Measurements from ENCODE around the gene PRKCD. TPM values are rescaled to one million over a fixed set of nuclear protein-coding genes. Genes with fewer than 3 reads are reported as not detected.

Gene PRKCD
- total and polyA plus RNA-seq, 2 of the 4 experiments (the other 2 are of a cell fraction) = 4.3 to 19.0 TPM

DNA sequence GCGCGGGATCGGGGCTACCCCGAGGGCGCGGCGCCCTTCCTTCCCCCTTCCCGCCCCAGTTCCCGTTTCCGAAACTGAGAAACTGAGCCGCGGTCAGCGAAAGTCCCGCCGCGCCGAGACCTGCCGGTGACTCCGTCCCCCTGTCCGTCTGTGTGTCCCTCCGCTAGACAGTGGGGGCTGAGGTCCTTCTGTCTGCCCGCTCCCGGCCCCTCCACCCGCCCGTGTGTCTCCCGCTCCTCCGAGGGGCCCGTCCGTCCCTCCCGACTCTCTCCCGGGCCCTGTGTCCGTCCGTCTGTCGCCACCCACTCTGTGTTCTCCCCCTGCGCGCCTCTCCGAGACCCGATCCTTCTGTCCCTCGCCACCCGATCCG, 426 bp downstream of the PRKCD start:
- 0 out of 2 replicates have a peak, but pooled peaks cover 2% of the 10 kb centered on the region for H3K36me3 ChIP-seq (ENCODE audit: control insufficient read depth, insufficient read depth, low read length)
- H2BK120ac ChIP-seq (ENCODE audit: low read depth, low read length) = peak overlapping the region; percentile 13; the same call in 1 of the 2 replicates
- peaks cover 12 to 35% of the 10 kb centered on the region in 2 experiments; a peak in 3 of 4 replicates for H3K79me1 ChIP-seq (ENCODE audit: low read depth in 1 of 2, low read length in 2 of 2)
- H3K56ac ChIP-seq (ENCODE audit: extremely low read depth, insufficient read depth, low read length) = no peak overlapping the region; the same call in 1 of the 2 replicates
- 2% methylated on average over 13 of the region's 41 CpGs; no CpG with 5 or more reads in 1 of the 2 experiments for WGBS, 2 experiments (ENCODE audit: extremely low coverage in 2 of 2, insufficient read length in 1 of 2)
- peak; percentile 25 for ATAC-seq (ENCODE audit: low read depth)
- in situ Hi-C loops (cut with MboI; ENCODE audit: low sequenced_read_pairs) (no loop called here), dilution Hi-C loops (cut with HindIII; ENCODE audit: low sequenced_read_pairs, unreplicated experiment) (no loop called here), intact Hi-C loops (cut with micrococcal nuclease) (loop anchor here (2.0 kb wide), 1 partner anchor 35 kb away; no protein-coding TSS in a partner anchor)
- H3K23ac ChIP-seq (ENCODE audit: low read depth, low read length) = peak overlapping the region; percentile 88
- no peak for DNase-seq
- ChIA-PET POLR2A (ENCODE audit: unreplicated experiment) (no interaction called here), CTCF (no interaction called here)
- TF ChIP-seq CHD1 (IDR thresholded peaks at IDR 0.05; ENCODE audit: low read depth, low read length) (no peak), NFE2L2 (IDR thresholded peaks at IDR 0.05; ENCODE audit: low read depth, low read length) (no peak)
- H3K14ac ChIP-seq (replicated peaks; ENCODE audit: low read depth, low read length) = peak overlapping the region; percentile 74; the same call in 1 of the 2 replicates
- H4K91ac ChIP-seq (ENCODE audit: insufficient read depth, low read depth, low read length) = no peak overlapping the region
- H2BK20ac ChIP-seq (ENCODE audit: low read depth, low read length) = no peak overlapping the region
- H3K4me2 ChIP-seq (ENCODE audit: low read depth, low read length) = peak overlapping the region; percentile 57
- peak overlapping the region; percentile 94 for H2AFZ ChIP-seq (replicated peaks; ENCODE audit: low read length, poor library complexity)
- peaks cover 14% of the 10 kb centered on the region for H3K9me1 ChIP-seq (ENCODE audit: insufficient read depth, low read length)
- peak overlapping the region in 1 of 2 experiments; percentile 61; a peak in 1 of 4 replicates for H4K8ac ChIP-seq (ENCODE audit: low read depth in 2 of 2, low read length in 2 of 2)
- H2AK9ac ChIP-seq (replicated peaks; ENCODE audit: low read depth, low read length, poor library complexity) = peak overlapping the region; percentile 93
- peak overlapping the region; percentile 51; the same call in 1 of the 2 replicates for H3K27ac ChIP-seq (ENCODE audit: insufficient read depth, low read length)
- H2AK5ac ChIP-seq (ENCODE audit: low read depth, low read length) = no peak overlapping the region
- no peaks in the 10 kb centered on the region for H3K9me3 ChIP-seq (ENCODE audit: control insufficient read depth, insufficient read depth, low read length)
- peak overlapping the region; percentile 1; the same call in 1 of the 2 replicates for H3K18ac ChIP-seq (ENCODE audit: low read depth, low read length)
- H2BK5ac ChIP-seq (ENCODE audit: low read depth, low read length, poor library complexity, severe bottlenecking) = peak overlapping the region; percentile 3
- peaks cover 9% of the 10 kb centered on the region; the same call in 1 of the 2 replicates for H4K20me1 ChIP-seq (ENCODE audit: insufficient read depth, low read length)
- H3K4me3 ChIP-seq (ENCODE audit: insufficient read depth, low read depth, low read length) = peak overlapping the region; percentile 99
- peaks cover 23% of the 10 kb centered on the region for H3K4me1 ChIP-seq (ENCODE audit: control insufficient read depth, insufficient read depth, low read length)
- H3K4ac ChIP-seq (ENCODE audit: low read depth, low read length) = peak overlapping the region; percentile 71
- no TSS peak for BruUV-seq (replicated peaks)
- peak overlapping the region; percentile 83 for H3K9ac ChIP-seq (ENCODE audit: low read depth, low read length)
- peaks cover 14% of the 10 kb centered on the region for H3K27me3 ChIP-seq (ENCODE audit: control insufficient read depth, insufficient read depth, low read length)
- no peak overlapping the region for H2BK15ac ChIP-seq (ENCODE audit: low read depth, low read length)
- peak overlapping the region; percentile 67; the same call in 1 of the 2 replicates for H4K5ac ChIP-seq (ENCODE audit: low read depth, low read length)

All from IMR-90 (cell line).